Hematopoietic multipotent progenitor cell treated with erythropoietin and hydrocortisone succinate and interleukin-3 and kit ligand, for 6 days (in vitro differentiated cells): ENCODE data around the gene PPP1R3G.

ENCODE experiments used
- DNase-seq: peaks from one replicate; pipeline ENCODE4 v3.0.0-alpha.2; 2015

Gene PPP1R3G

DNA sequence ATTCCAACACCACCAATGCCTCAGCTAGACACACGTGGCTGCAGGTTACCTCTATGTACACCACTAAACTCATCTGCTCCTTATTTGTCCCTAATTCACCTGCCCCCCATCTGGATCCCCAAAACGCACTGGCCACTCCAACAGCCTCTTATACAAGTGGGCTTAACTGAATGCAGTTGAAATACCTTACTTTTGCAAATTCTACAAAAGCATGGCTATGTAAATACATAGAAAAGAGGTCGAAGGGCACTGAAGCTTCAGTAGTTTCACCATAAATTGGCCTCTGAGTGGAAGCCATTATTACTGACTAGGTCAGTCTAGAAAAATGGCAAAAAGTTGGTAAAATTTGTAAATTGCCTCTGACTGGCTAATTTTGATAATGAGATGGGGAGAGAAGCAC is 11.1 kb upstream of the PPP1R3G start:
- no peak for DNase-seq

DNA sequence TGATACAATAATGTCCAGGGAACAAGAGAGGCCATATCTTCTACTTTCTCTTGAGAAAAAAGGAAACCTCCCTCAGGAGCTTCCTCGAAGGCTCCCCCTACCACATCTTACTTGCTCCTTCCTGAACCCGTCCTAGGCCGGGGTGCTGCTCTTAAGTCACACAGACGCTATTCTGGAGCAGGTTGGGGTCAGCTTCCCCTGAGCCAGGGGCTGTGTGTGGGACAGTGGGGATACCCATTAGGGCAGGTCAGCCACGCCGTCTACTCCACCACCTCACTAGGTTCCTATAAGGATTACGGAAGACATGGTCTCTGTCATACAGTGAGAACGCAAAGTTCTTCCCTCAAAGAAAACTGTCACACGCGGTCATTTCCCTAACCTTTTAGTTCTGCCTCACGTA is 8.2 kb upstream of the PPP1R3G start:
- DNase-seq, result no peak

DNA sequence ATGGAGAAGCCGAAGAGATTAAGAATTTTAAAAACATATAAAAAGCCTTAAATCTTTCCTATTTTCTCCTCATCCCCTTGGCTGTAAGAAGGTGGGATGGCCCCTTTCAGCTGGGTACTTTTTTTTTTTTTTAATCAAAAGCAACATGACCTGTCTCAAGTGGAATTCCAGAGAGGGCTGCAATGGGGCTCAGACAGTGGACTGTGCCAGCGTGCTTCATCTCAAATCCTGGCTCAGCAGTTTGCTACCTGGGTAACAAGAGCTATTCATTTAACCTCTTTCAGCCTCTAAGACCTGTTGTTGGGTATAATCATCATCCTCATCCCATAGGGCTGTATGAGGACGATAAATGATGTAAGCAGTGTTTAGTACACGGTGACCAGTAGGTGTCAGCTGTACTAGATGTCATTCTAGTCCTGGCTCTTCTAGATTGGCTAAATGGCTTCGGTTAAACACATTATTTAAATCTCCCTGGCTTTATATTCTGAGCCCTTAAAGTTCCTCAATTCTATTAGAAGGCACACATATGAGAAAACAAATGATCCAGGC is 6.9 kb upstream of the PPP1R3G start:
- peak; percentile 45 for DNase-seq

DNA sequence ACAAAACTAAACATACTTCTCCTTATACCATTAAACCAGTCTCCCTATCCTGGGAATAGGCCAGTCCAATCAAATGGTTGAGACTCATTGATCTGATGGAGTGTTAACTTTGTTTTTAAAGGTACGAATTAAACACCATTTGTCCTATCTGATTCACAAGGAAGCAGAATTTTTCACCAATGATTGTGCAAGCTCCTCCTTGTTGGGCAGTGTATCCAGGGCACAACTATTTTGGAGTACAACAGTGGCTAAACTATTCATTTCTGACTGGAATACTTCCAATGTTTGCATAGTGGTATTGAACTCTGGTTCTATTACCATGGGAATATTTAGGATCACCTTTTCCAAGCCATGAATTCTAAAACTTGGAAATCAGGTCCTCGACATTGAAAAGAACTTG is 5.4 kb upstream of the PPP1R3G start:
- no peak for DNase-seq

DNA sequence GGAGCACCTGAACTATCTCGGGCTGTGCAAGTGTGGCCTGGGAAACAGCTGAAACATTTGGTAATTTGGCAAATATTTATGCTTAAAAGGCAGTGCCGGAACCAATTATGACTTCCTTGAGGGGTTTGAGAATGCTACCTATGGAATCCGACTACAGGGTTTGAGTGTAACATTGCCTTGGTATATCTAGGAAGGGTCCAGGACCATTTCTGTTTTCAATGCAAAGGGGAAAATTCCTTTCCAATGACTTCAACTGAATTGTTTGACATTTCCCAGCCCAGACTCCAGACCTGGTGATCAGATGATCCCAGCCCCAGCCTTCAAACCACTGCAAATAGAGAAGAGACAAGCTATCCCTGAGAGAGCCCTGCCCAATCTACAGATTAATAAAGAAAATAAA is 4.6 kb upstream of the PPP1R3G start:
- no peak for DNase-seq

DNA sequence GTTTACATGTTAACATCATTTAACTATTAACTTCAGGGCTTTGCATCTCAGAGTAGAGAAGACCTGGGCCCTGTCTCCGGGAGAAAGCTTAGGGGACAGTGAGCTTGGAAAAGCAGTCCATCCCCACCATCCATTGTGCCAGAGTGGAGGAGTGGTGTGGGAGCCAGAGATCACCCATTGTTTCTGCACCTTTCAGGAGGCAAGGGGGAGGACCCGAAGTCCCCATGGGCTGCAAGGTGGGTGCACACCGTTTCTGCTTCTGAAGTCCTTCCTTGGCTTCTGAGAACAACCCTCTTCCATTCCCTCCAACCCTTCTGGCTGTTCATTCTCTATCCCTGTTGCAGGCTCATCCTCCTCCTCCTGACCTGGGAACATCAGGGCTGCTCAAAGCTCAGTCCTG is 4.0 kb upstream of the PPP1R3G start:
- no peak for DNase-seq

DNA sequence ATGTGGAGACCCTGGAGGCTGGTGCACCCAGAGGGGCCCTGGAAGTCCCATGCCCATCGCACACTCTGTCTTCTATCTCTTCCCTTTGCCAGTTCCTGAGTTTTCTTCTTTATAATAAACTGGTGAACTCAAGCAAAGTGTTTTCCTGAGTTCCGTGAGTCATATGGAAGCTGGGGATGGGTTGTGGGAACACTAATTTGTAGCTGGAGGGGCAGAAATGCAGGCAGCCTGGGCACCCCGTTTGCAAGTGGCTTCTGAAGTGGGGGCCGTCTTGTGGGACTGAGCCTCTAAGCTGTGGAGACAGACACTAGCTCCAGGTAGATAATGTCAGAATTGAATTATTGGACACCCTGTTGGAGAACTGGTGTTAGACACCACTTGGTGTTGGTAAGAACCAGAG is 3.2 kb upstream of the PPP1R3G start:
- no peak for DNase-seq

DNA sequence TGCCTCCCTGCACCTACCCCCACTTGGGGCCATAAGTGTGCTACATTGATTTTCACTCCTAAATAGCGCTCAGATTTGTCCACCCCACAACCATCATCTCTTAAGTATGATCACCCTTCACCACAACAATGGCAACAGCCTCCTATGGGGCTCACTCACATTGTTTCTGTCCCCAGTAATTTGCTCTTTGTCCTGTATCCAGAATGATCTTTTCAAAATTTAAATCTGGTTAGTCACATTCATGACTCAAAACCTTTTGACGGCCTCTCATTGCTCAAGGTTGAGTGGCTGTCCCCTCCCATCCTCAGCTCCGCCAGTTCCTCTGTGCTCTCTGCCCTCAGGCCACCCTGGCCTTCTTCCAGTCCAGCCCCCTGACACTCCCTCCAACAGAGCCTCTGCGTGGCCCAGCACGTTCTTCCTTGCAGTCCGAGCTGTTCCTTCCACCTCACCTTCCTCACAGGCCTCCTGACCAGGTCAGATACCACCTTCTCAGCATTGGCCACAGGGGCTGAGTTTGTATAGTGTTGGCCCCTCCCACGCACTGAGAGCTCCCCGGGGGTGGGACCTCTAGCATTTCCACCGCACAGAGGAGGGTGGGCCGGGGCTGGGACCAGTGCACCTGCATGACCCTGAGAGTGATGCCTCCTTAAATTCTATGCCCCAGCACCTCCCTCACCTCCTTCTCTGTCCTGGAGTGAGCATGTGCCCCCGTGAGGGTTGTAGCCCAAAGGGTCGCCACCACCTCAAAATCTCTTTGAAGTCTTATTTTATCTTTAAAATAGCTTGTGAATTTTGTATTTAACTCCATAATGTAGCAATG is 2.4 kb upstream of the PPP1R3G start:
- DNase-seq, result no peak

DNA sequence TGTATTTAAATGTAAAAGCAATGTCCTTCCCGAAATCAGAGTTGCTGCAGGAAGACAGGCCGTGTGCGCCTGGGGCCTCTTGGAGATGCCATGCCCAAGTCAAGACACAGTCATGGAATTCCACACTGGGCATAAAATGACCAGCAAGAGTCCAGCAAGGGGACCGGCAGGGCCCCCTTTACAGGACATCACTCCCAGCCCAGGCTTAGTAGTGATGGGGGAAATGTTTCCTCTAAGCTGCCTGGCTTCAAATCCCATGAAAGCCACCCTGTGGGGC is 1.9 kb upstream of the PPP1R3G start:
- DNase-seq, result no peak

DNA sequence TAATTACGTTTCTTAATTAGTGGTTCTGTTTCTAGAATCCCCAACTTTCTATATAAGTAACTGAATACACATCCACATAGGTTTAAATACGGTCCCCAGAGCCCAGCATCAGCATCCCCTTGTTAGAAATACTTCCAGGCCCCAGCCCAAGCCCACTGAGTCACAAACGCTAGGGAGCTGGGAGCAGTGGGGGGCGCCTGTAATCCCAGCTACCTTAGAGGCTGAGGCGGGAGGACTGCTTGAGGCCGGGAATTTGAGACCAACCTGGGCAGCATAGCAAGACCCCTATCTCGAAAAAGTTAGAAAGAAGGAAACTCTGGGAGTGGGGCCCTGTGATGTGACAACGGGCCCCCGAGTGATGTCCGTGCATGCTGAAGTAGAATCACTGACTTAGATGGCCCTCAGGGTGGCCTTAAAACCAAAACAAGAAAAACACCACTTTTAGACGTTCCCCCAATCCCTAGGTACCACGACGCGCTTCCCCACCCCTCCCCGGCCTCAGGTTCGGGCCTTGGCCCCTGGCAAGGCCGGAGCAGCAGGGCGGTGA is 1.3 kb upstream of the PPP1R3G start:
- DNase-seq, result no peak

DNA sequence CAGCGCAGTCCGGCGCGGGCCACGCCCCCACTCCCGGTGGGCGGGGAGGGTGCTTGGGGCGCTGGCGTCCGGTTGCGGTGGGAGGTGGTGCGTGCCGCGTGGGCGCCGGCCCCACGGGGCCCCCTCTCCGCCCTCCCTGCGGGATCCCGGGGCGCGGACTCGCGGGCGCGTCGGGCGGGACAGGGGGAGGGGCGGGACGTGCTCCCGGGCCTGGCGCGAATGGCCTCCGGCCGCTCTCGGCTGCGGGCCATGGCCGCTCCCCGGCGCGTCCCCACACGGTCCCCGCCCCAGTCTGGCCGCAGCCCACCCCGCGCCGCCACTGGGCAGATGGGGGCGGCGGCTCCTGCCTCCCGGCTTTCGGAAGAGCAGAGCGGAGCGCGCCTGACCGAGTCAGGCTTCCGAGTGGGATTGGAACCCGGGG is 771 bp upstream of the PPP1R3G start:
- DNase-seq, result no peak

DNA sequence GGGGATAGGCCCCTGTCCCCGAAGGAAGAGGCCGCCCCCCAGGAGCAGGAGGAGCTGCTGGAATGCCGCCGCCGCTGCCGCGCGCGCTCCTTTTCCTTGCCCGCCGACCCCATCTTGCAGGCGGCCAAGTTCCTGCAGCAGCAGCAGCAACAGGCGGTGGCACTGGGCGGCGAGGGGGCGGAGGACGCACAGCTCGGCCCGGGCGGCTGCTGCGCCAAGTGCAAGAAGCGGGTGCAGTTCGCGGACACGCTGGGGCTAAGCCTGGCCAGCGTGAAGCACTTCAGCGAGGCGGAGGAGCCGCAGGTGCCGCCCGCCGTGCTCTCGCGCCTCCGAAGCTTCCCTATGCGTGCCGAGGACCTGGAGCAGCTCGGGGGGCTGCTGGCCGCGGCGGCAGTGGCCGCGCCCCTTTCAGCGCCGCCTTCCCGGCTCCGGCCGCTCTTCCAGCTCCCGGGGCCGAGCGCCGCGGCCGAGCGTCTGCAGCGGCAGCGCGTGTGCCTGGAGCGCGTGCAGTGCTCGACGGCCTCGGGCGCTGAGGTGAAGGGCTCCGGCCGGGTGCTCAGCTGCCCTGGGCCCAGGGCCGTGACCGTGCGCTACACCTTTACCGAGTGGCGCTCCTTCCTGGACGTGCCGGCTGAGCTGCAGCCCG is 630 bp downstream of the PPP1R3G start:
- DNase-seq, result peak; percentile 31

DNA sequence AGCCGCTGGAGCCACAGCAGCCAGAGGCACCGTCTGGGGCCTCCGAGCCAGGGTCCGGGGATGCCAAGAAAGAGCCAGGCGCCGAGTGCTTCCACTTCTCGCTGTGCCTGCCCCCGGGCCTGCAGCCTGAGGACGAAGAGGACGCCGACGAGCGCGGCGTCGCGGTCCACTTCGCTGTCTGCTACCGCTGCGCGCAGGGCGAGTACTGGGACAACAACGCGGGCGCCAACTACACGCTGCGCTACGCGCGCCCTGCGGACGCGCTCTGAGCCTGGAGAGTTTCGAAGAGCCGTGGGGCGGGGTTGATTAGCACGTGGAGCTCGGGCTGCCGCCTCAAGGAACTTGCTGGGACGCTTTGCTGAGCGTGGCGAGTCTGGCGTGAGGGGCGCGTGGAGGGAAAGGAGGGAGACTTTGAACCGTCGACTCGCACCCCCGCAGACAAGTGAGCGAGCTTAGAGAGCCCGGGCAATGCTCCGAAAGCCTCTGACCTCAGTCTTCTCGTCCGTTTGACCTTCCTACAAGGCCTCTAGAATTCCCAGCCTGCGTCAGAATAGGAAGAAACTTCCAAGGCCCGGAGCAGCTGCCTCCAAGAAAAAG is 1.3 kb downstream of the PPP1R3G start:
- DNase-seq, result peak; percentile 37

DNA sequence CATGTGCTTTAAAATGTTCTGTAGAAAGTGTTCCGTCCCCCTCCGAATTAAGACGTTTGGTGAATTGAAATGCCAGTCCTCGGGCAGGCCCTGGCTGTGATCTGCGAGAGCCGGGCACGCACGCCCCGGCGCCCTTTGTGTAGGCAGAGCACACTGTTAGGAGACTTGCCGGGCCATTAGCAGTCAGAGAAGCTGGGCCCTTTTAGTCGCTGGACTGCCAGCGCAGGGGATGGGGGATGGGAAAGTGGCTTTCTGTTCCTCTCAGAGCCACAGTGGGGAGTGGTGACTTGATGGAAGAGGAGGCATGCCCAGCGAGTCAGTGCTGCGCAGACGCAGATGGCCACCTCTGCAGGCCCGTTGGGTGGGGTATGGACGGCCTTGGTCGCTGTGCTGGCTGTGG is 2.2 kb downstream of the PPP1R3G start:
- DNase-seq, result peak; percentile 27

DNA sequence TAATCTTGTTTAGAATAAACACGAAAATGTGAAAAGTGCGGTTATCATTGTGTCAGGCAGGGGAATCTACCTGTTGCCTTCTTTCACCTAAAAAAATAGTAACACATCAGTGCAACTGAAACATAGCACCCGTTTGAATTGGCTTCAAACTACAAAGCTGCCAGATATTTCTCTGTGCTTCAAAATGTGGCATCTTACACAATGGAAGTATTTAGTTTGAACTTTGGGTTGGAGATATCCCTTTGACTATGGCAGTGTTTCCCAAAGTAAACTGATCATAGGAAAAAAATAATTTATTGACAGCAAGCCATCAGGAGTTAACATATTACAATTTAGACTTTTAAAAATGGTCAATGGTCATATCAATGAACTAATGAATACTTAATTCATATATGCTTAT is 3.6 kb downstream of the PPP1R3G start:
- no peak for DNase-seq

DNA sequence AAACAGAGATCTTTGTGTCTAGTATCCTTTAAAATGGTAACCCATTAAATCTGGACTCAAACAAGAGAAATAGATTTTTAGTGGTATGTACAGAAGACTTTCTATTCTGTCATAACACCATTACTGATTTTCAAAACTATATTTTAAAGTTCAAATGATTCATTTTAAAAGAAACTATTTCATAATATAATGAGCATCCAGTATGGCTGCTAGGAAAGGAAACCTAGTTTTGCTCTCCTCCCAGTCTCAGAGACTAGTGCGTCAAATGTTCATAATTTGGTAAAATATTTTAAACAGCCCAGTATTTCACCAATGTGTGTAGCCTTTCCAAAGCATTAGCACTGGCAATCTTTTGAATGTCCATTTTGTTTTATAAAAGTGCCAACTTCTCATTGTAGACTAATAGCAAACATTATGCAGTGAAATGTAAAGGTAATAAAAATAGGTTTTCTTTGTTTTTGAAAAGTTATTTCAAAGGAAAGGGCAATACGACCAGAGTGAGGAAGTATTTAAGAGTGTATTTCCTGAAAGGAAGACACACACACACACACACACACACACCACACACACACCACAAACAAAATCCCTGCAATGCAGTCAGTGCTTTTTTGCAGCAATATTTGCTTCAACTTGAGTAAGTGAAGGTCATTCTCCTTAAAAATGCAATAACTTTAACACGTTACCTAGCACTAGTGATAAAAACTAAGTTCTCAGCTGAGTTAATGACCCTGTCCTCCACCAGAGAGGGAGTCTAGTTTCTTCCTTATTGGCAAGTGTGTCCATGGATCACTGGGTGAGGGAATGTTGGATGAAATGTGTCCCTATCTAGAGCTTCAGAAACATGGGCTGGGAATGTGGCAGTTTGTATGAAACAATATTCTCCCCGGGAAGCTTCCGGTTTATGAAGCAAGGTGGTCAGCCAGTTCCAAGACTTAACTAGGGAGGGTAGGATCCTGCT is 4.6 kb downstream of the PPP1R3G start:
- DNase-seq, result no peak

DNA sequence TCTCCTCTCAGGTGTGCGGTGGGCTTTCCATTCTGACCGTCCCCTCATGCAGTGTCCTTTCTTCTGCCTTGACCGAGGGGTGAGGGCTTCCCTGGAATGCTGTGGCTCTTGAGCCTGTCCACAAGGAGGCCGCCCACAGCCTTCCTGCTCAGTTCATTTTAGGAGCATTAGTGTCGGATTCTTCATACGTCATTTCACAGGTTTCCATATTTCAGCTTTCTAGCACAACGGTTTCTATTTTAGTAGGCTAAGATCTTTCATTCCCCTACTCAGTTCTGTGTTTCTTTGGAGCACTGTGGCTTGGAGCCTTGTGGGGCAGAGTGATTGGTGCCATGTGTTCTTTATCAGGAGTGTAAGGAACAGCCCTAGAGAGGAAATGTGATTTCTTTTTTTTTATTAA is 5.5 kb downstream of the PPP1R3G start:
- no peak for DNase-seq

DNA sequence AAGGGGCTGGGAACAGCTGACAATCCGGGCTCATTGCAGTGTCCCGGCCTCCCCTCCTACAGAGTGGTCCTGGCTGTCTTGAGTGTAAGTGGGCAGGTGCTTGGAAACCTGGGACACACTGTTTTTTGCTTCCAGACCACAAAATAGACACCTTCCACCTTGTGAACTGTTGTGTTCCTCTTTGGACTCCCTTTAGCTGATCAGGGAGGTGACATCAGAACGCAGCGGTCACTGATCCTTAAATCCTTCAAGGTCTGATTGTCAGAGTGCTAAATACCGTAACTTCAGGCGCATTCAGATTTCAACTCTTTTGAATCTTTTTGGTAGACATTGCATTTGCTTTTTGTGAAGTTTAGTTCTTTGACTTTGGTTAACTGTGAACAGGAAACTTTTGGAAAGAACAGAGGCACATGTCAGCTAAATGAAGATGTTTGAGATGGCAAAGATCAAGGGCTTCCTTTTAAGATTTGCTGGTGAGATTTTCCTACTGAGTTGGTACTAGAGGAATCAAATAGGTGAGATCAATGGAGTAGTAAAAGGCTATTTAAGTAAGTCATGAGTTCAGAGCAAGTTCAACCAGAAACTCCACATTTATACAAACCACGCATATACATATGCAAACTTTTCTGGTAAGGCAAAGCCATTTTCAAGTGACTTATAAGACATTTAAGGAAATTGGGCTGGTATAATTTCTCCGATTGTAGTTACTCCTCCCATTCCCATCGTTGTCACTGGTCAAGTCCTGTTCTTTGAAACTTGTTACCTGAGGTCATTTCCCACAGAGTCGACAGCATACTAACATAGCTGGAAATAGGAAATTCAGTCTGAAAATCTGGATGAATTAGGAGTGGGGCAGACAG is 6.3 kb downstream of the PPP1R3G start:
- DNase-seq, result no peak

DNA sequence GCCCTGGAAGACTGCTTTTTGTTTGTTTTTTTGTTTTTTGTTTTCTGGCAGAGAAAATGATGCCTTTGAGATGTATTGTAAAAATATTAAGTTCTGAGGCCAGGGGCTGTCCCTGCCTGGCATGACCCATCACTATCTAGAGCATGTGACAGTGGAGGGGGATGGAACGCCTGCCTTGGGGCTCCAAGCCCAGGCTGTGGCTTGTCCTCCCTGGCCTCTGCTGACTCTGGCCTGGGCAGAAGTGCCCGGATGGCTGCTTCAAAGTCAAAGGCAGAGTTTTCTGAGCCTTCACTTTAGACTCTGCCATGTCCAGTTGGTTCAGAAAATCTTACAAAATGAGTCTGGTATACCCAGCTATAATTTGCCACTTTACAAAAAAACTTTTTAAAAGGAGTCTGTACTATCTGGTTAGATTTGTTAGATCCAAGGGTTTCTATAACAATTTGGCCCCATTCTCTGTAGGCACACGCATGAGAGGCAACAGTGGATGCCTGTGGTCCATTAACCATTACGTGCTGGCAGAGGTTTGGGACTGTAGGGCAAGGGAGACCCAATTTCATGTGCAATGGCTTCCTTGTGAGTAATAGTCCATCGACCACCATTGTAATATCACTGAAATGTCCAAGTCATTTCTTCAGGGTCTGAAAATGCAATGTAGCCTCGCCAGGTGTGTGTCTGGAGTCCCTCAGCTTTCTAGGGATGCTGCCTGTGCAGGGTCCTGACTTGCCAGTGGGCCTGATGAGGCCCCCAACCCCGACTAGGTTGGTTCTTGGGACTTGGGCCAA is 8.3 kb downstream of the PPP1R3G start:
- DNase-seq, result no peak

DNA sequence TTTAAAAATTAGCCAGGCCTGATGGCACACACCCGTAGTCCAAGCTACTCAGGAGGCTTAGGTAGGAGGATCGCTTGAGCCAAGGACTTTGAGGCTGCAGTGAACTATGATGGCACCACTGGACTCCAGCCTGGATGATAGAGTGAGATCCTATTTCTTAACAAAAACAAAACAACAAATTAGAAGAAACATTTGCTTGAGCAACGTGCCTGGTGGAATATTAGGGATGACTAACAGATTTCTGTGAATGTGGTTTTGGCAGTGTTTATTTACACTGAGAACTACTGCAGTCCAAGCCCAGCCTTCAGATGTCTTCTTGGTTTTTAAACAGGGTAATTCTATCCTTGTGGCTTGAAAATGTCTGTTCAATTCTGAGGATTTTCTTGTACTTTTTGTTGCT is 9.2 kb downstream of the PPP1R3G start:
- no peak for DNase-seq

DNA sequence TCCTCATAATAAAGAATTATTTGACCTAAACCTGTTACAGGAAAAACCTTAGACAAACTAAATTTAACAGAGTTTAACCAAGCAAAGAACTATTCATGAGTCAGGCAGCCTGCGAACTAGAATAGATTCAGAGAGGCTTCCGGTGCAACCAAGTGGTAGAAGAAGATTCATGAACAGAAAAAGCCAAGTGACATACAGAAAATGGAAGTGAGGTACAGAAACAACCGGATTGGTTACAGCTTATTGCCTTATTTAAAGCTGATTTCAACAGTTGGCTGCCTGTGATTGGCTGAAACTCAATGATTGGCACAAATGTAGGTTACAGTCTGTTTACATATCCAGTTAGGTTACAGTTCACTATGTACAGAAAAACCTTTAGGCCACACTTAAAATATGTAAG is 10.1 kb downstream of the PPP1R3G start:
- DNase-seq, result no peak
